Panc1 (cell line): ENCODE data around the gene DCTN2. TPM values are rescaled to one million over a fixed set of nuclear protein-coding genes. Genes with fewer than 3 reads are reported as not detected.

Experiments
- ATAC-seq: fragments of 200-7000 bp; cut with Tn5 transposase; 2 replicates; pipeline ENCODE4 v1.9.1; 2020; ENCODE audit warnings: mild to moderate bottlenecking, moderate library complexity
- BruUV-seq: library from RNA; stranded (reverse); fragments of 400-500 nt; replicated peaks from 2 replicates; lab custom pipeline; 2021; lab: Mats Ljungman, UMichigan
- CTCF ChIA-PET: fragments of 300-600 bp; sonication (Branson Sonifier 250); formaldehyde crosslinking; loops from one replicate; lab custom pipeline; 2022; ENCODE audit warnings: antibody characterized with exemption; lab: Charles Lee
- POLR2A ChIA-PET: fragments of 300-600 bp; sonication (Branson Sonifier 250); formaldehyde crosslinking; loops from one replicate; lab custom pipeline; 2022; ENCODE audit warnings: antibody characterized with exemption; lab: Charles Lee
- DNase-seq: peaks from one replicate; pipeline ENCODE4 v3.0.0-alpha.2; 2010; ENCODE audit warnings: low read depth, low spot score
- H3K27ac ChIP-seq: 2 replicates; pipeline ENCODE4 v1.5.1; 2011; ENCODE audit warnings: mild to moderate bottlenecking, low read length, inconsistent platforms
- H3K27me3 ChIP-seq: fragments of 200-500 bp; sonication (Bioruptor generic); 2 replicates; pipeline ENCODE4 v1.6.0; 2014; ENCODE audit warnings: low read length, inconsistent platforms; ENCODE audit not compliant: control insufficient read depth, insufficient read depth
- H3K36me3 ChIP-seq: fragments of 200-500 bp; sonication (Bioruptor generic); 2 replicates; pipeline ENCODE4 v1.5.1; 2014; ENCODE audit warnings: inconsistent platforms, mild to moderate bottlenecking, low read length, moderate library complexity; ENCODE audit not compliant: control insufficient read depth, insufficient read depth
- H3K4me1 ChIP-seq: 2 replicates; pipeline ENCODE4 v1.5.1; 2011; ENCODE audit warnings: inconsistent platforms, mild to moderate bottlenecking, low read length, moderate library complexity; ENCODE audit not compliant: control insufficient read depth, insufficient read depth
- H3K4me3 ChIP-seq, 2 experiments: 2 replicates each; pipeline ENCODE4 v1.5.1; 2011 to 2012; ENCODE audit warnings: low read depth in 2 of 2, low read length in 2 of 2, mild to moderate bottlenecking in 2 of 2, inconsistent platforms in 1 of 2, moderate library complexity in 1 of 2
- H3K9me3 ChIP-seq: fragments of 200-500 bp; sonication (Bioruptor generic); 2 replicates; pipeline ENCODE4 v1.5.1; 2014; ENCODE audit warnings: low read depth, mild to moderate bottlenecking, inconsistent platforms, low read length, moderate library complexity; ENCODE audit not compliant: control insufficient read depth, insufficient read depth
- POLR2AphosphoS5 ChIP-seq: IDR thresholded peaks from 2 replicates; pipeline ENCODE4 v1.6.1; 2012; ENCODE audit warnings: mild to moderate bottlenecking, low read depth, low read length, moderate library complexity
- SIN3A ChIP-seq: IDR thresholded peaks from 2 replicates; pipeline ENCODE4 v1.6.1; 2012; ENCODE audit warnings: low read depth, mild to moderate bottlenecking, low read length, moderate library complexity, borderline replicate concordance; ENCODE audit not compliant: insufficient read depth
- TCF7L2 ChIP-seq: IDR thresholded peaks from 2 replicates; pipeline ENCODE4 v1.6.1; 2011; ENCODE audit warnings: mild to moderate bottlenecking, low read depth, low read length, inconsistent platforms
- in situ Hi-C: cut with HindIII; loops from 2 replicates; pipeline ENCODE4 v1.10.0; 2016; ENCODE audit warnings: low sequenced_read_pairs, low pct_unique_long_range_greater_than_20kb
- intact Hi-C: fragments of 100-400 bp; cut with micrococcal nuclease; formaldehyde crosslinking; loops from one replicate; pipeline ENCODE4 v1.10.0; 2022; ENCODE audit not compliant: unreplicated experiment
- total RNA-seq: library from RNA; stranded (reverse); gene quantifications from one replicate; pipeline ENCODE4 v1.2.1, GENCODE V29; 2021; ENCODE audit not compliant: unreplicated experiment
- TF ChIP-seq, protein P1 (sequence below), 2 experiments: IDR thresholded peaks; 2 replicates each; pipeline ENCODE4 v1.6.1; 2011 to 2012; ENCODE audit warnings: low read depth in 2 of 2, control low read depth in 1 of 2, low read length in 1 of 2, mild to moderate bottlenecking in 1 of 2, moderate library complexity in 1 of 2; ENCODE audit not compliant: insufficient read depth in 1 of 2
- TF ChIP-seq, protein P2 (sequence below): fragments of 450-650 bp; IDR thresholded peaks from 2 replicates; pipeline ENCODE4 v1.5.1; 2017; ENCODE audit warnings: mild to moderate bottlenecking

DCTN2 gene
- total RNA-seq, 1 experiment from 2014 or later: 97.6 TPM

- Histone ChIP-seq H3K27ac (no peak overlapping the region), H3K27me3 (no peaks in the 10 kb centered on the region), H3K4me1 (peaks cover 5% of the 10 kb centered on the region; the same call in 1 of the 2 replicates), H3K36me3 (no peaks in the 10 kb centered on the region), H3K9me3 (no peaks in the 10 kb centered on the region), H3K4me3 (no peak overlapping the region)
- TF ChIP-seq, protein P1, sequence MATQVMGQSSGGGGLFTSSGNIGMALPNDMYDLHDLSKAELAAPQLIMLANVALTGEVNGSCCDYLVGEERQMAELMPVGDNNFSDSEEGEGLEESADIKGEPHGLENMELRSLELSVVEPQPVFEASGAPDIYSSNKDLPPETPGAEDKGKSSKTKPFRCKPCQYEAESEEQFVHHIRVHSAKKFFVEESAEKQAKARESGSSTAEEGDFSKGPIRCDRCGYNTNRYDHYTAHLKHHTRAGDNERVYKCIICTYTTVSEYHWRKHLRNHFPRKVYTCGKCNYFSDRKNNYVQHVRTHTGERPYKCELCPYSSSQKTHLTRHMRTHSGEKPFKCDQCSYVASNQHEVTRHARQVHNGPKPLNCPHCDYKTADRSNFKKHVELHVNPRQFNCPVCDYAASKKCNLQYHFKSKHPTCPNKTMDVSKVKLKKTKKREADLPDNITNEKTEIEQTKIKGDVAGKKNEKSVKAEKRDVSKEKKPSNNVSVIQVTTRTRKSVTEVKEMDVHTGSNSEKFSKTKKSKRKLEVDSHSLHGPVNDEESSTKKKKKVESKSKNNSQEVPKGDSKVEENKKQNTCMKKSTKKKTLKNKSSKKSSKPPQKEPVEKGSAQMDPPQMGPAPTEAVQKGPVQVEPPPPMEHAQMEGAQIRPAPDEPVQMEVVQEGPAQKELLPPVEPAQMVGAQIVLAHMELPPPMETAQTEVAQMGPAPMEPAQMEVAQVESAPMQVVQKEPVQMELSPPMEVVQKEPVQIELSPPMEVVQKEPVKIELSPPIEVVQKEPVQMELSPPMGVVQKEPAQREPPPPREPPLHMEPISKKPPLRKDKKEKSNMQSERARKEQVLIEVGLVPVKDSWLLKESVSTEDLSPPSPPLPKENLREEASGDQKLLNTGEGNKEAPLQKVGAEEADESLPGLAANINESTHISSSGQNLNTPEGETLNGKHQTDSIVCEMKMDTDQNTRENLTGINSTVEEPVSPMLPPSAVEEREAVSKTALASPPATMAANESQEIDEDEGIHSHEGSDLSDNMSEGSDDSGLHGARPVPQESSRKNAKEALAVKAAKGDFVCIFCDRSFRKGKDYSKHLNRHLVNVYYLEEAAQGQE (IDR thresholded peaks at IDR 0.05; ENCODE audit: insufficient read depth in 1 of 2, low read depth in 2 of 2, low read length in 1 of 2): no peak
- TF ChIP-seq, protein P2, sequence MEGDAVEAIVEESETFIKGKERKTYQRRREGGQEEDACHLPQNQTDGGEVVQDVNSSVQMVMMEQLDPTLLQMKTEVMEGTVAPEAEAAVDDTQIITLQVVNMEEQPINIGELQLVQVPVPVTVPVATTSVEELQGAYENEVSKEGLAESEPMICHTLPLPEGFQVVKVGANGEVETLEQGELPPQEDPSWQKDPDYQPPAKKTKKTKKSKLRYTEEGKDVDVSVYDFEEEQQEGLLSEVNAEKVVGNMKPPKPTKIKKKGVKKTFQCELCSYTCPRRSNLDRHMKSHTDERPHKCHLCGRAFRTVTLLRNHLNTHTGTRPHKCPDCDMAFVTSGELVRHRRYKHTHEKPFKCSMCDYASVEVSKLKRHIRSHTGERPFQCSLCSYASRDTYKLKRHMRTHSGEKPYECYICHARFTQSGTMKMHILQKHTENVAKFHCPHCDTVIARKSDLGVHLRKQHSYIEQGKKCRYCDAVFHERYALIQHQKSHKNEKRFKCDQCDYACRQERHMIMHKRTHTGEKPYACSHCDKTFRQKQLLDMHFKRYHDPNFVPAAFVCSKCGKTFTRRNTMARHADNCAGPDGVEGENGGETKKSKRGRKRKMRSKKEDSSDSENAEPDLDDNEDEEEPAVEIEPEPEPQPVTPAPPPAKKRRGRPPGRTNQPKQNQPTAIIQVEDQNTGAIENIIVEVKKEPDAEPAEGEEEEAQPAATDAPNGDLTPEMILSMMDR: no peak
- TF ChIP-seq SIN3A: no peak
- TF ChIP-seq POLR2AphosphoS5: no peak
- TF ChIP-seq TCF7L2: no peak
- intact Hi-C loops: no loop called here
- in situ Hi-C loops: no loop called here
- BruUV-seq: no TSS peak
- ATAC-seq (no peak), DNase-seq (no peak)
- POLR2A ChIA-PET: interaction anchor here (0.7 kb wide), 1 partner anchor 9 kb away, joined by 3 read pairs; no protein-coding TSS in a partner anchor
- CTCF ChIA-PET: no interaction called here
Measured at GRCh38 chr12:57552306-57552651, 5.3 kb upstream of the DCTN2 start.

DNA sequence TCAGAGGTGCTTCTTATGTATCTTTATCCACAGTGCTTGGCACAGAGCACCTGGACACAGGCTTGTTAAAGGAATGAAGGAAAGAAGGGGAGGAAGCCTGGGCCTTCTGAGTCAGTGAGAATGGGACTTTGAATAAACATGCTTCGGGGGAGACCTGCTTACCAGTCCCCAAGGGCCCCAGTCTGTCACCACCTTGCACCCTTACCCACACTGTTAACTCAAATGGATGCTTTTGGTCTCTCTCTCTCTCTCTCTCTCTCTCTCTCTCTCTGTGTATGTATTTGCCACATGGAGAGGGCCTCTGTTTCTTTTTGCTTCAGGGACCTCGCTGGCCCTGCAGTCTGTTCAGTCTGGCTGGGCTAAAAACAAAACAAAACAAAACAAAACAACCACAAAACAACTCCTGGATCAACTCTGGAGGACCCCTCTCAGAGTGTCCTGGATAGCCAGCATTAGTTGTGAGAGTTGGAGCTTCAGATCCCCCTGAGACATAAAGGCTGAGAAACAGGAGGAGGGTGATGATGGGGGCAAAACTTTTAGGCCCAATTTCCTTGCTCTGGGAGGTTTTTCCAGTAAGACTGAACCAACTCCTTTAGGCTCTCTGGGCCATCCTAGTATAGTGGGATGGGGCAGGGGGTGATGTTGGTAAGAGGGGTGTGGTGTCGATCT is 4.8 kb upstream of the DCTN2 start:
- intact Hi-C loops: no loop called here
- no TSS peak for BruUV-seq
- Histone ChIP-seq H3K4me3 (no peak overlapping the region), H3K36me3 (no peaks in the 10 kb centered on the region; the same call in 1 of the 2 replicates), H3K9me3 (no peaks in the 10 kb centered on the region), H3K27ac (no peak overlapping the region), H3K27me3 (no peaks in the 10 kb centered on the region), H3K4me1 (peaks cover 6% of the 10 kb centered on the region; the same call in 1 of the 2 replicates)
- ChIA-PET CTCF (no interaction called here), POLR2A (interaction anchor here (0.7 kb wide), 1 partner anchor 8 kb away, joined by 3 read pairs; no protein-coding TSS in a partner anchor)
- TF ChIP-seq, protein P2: no peak
- TF ChIP-seq, protein P1 (IDR thresholded peaks at IDR 0.05; ENCODE audit: insufficient read depth in 1 of 2, low read depth in 2 of 2, low read length in 1 of 2): no peak
- TF ChIP-seq POLR2AphosphoS5 (no peak), SIN3A (no peak), TCF7L2 (no peak)
- ATAC-seq (no peak), DNase-seq (no peak)
- in situ Hi-C loops: no loop called here
